ENCODE results near the gene ZNF862. TPM values are rescaled to one million over a fixed set of nuclear protein-coding genes. Genes with fewer than 3 reads are reported as not detected.

The ZNF862 gene
- total RNA-seq, 1 donor from 2014 or later: 15.9 TPM

DNA sequence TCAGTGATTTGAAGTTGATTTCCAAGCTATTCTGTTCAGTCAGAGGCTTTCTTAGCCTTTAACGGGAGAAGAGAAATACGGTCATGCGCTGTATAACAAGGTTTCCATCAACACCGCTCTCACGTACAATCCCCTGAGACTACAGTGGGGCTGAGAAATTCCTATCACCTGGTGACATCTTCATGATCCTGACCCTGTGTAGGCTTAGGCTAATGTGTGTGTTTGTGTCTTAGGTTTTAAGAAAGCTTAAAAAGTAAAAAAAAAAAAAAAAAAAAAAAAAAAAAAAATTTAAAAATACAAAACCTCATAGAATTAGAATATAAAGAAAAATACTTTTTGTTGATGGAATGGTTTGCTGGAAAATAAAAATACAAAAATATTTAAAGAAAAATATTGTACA lies 1.8 kb downstream of the ZNF862 start:
- no peak overlapping the region for H3K27ac Mint-ChIP-seq (ENCODE audit: unreplicated experiment)
- TF ChIP-seq, protein P1, sequence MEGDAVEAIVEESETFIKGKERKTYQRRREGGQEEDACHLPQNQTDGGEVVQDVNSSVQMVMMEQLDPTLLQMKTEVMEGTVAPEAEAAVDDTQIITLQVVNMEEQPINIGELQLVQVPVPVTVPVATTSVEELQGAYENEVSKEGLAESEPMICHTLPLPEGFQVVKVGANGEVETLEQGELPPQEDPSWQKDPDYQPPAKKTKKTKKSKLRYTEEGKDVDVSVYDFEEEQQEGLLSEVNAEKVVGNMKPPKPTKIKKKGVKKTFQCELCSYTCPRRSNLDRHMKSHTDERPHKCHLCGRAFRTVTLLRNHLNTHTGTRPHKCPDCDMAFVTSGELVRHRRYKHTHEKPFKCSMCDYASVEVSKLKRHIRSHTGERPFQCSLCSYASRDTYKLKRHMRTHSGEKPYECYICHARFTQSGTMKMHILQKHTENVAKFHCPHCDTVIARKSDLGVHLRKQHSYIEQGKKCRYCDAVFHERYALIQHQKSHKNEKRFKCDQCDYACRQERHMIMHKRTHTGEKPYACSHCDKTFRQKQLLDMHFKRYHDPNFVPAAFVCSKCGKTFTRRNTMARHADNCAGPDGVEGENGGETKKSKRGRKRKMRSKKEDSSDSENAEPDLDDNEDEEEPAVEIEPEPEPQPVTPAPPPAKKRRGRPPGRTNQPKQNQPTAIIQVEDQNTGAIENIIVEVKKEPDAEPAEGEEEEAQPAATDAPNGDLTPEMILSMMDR (IDR thresholded peaks at IDR 0.05): no peak
- H3K4me3 Mint-ChIP-seq (ENCODE audit: unreplicated experiment): no peak overlapping the region
- no peaks in the 10 kb centered on the region for H3K9me3 Mint-ChIP-seq (ENCODE audit: low read depth)
- H3K36me3 Mint-ChIP-seq (ENCODE audit: low read depth): no peaks in the 10 kb centered on the region
- no peak for DNase-seq (ENCODE audit: low spot score)
- peaks cover 18% of the 10 kb centered on the region for H3K4me1 Mint-ChIP-seq (ENCODE audit: low read depth)
- peaks cover 3% of the 10 kb centered on the region for H3K27me3 Mint-ChIP-seq (ENCODE audit: low read depth)

DNA sequence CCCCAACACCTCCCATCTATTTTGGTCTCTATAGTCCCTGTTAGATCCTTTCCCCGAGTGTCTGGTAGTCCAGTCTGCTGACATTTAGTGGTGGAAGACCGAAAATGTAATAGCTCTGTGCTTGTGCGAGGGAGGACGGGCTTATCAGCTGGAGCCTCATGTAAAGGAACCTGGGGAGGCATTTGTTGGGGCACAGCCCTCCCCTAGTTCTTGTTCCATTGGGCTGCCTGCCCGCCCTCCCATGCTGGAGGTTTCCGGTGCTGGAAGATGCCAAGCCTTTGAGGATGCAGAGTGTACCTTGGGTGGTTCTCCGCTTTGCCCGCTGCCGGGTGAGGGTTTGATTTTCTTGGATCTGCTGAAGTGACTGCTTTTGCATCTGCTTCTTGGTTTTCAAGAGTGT lies 5.4 kb downstream of the ZNF862 start:
- TF ChIP-seq, protein P1 (IDR thresholded peaks at IDR 0.05): no peak
- H3K9me3 Mint-ChIP-seq (ENCODE audit: low read depth): no peaks in the 10 kb centered on the region
- peak; percentile 46 for DNase-seq (ENCODE audit: low spot score)
- H3K36me3 Mint-ChIP-seq (ENCODE audit: low read depth): peaks cover 11% of the 10 kb centered on the region
- no peak overlapping the region for H3K4me3 Mint-ChIP-seq (ENCODE audit: unreplicated experiment)
- H3K27ac Mint-ChIP-seq (ENCODE audit: unreplicated experiment): no peak overlapping the region
- peaks cover 13% of the 10 kb centered on the region for H3K4me1 Mint-ChIP-seq (ENCODE audit: low read depth)
- no peaks in the 10 kb centered on the region for H3K27me3 Mint-ChIP-seq (ENCODE audit: low read depth)

DNA sequence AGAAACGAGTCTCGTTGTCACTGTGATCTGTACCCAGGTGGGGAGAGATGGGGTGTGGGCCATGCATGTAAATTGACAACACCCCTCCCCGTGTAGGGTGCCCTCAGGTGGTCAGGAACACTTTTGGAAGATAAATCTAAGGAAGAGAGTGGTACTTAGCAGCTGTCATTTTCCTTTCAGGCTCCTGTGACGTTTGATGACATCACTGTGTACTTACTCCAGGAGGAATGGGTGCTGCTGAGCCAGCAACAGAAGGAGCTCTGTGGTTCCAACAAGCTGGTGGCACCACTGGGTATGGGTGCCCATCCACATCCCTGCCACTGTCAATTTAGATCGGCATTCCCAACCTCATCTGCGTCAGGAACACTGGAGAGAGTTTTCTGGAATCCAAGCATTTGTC lies 6.3 kb downstream of the ZNF862 start:
- Mint-ChIP-seq H3K27me3 (ENCODE audit: low read depth) (no peaks in the 10 kb centered on the region), H3K9me3 (ENCODE audit: low read depth) (no peaks in the 10 kb centered on the region), H3K27ac (ENCODE audit: unreplicated experiment) (no peak overlapping the region), H3K4me3 (ENCODE audit: unreplicated experiment) (no peak overlapping the region), H3K4me1 (ENCODE audit: low read depth) (peaks cover 7% of the 10 kb centered on the region), H3K36me3 (ENCODE audit: low read depth) (peaks cover 11% of the 10 kb centered on the region)
- TF ChIP-seq, protein P1 (IDR thresholded peaks at IDR 0.05): no peak
- no peak for DNase-seq (ENCODE audit: low spot score)

DNA sequence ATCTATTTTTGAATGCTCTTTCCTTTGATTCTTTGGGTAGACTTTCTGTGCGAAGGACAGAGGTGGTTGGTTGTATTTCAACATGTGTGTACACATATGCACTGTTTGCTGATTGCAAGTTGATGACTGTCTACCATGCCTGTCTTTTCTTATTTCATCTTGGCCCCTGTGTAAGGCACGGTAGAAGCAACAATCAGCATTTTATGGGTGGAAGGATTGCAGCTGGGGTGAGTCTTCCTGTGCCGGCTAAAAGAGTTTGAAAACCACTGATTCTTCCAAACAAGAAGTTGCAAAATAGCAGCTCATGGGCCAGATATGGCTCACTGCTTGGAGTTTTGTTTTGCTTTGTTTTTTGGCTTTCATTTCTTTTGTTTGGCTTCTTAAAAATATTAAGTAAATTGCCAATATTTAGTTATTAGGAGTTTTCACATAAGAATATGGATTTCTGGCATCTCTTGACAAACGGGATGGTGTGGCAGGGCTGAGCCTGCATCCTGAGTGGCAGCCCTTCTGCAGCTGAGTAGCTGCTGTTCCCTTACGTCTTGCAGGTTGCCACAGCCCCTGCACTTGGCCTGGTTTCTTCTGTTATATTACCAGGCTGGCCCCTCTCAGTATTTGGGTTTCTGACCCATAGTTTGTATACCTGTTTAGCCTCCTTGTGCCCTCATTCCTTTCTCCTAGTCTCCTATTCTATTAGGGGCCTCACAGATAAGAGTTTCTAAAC lies 7.2 kb downstream of the ZNF862 start:
- H3K27me3 Mint-ChIP-seq (ENCODE audit: low read depth): no peaks in the 10 kb centered on the region
- no peaks in the 10 kb centered on the region for H3K9me3 Mint-ChIP-seq (ENCODE audit: low read depth)
- peaks cover 11% of the 10 kb centered on the region for H3K36me3 Mint-ChIP-seq (ENCODE audit: low read depth)
- peak; percentile 27 for DNase-seq (ENCODE audit: low spot score)
- TF ChIP-seq, protein P1 (IDR thresholded peaks at IDR 0.05): no peak
- H3K4me1 Mint-ChIP-seq (ENCODE audit: low read depth): peaks cover 1% of the 10 kb centered on the region
- H3K27ac Mint-ChIP-seq (ENCODE audit: unreplicated experiment): no peak overlapping the region
- H3K4me3 Mint-ChIP-seq (ENCODE audit: unreplicated experiment): no peak overlapping the region

DNA sequence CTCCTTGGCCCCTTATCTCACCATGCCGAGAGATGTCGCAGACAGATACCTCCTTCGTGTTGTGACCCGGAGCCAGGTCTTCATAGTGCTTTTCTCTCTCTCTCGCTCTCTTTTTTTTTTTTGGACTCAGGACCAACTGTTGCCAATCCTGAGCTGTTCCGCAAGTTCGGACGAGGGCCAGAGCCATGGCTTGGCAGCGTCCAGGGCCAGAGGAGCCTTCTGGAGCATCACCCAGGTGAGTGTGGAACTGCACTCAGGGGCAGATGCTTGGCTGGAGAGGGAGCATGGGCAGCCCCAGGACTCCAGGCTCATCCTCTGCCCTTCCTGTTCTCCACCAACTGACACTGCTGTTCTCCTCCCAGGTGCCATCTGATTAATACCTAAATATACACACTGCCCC lies 7.8 kb downstream of the ZNF862 start:
- Mint-ChIP-seq H3K36me3 (ENCODE audit: low read depth) (peaks cover 11% of the 10 kb centered on the region), H3K27ac (ENCODE audit: unreplicated experiment) (no peak overlapping the region), H3K4me3 (ENCODE audit: unreplicated experiment) (no peak overlapping the region), H3K4me1 (ENCODE audit: low read depth) (no peaks in the 10 kb centered on the region), H3K9me3 (ENCODE audit: low read depth) (no peaks in the 10 kb centered on the region), H3K27me3 (ENCODE audit: low read depth) (no peaks in the 10 kb centered on the region)
- DNase-seq (ENCODE audit: low spot score): peak; percentile 50
- TF ChIP-seq, protein P1 (IDR thresholded peaks at IDR 0.05): no peak
